Chondrocyte (in vitro differentiated cells): ENCODE measurements around the gene R3HCC1L. TPM values are rescaled to one million over a fixed set of nuclear protein-coding genes. Genes with fewer than 3 reads are reported as not detected.

Source experiments
- DNase-seq: peaks from one replicate; pipeline ENCODE4 v3.0.0; 2021; ENCODE audit warnings: mixed read lengths, low spot score
- H3K27ac Mint-ChIP-seq: one replicate; pipeline ENCODE4 v1.8.0; 2021; ENCODE audit warnings: mild to moderate bottlenecking, moderate library complexity, mixed read lengths; ENCODE audit not compliant: unreplicated experiment
- H3K27me3 Mint-ChIP-seq: 2 replicates; pipeline ENCODE4 v1.8.0; 2021; ENCODE audit warnings: low read depth, mixed read lengths
- H3K36me3 Mint-ChIP-seq: 2 replicates; pipeline ENCODE4 v1.8.0; 2021; ENCODE audit warnings: low read depth, mixed read lengths
- H3K4me1 Mint-ChIP-seq: 2 replicates; pipeline ENCODE4 v1.8.0; 2021; ENCODE audit warnings: low read depth, mild to moderate bottlenecking, mixed read lengths
- H3K4me3 Mint-ChIP-seq: one replicate; pipeline ENCODE4 v1.8.0; 2021; ENCODE audit warnings: mild to moderate bottlenecking, moderate library complexity, mixed read lengths; ENCODE audit not compliant: unreplicated experiment
- H3K9me3 Mint-ChIP-seq: 2 replicates; pipeline ENCODE4 v1.8.0; 2021; ENCODE audit warnings: low read depth, mixed read lengths
- CTCF ChIP-seq: fragments of 200-600 bp; sonication (generic); IDR thresholded peaks from 2 replicates; pipeline ENCODE4 v1.5.0; 2021; ENCODE audit warnings: antibody characterized with exemption, mild to moderate bottlenecking, moderate library complexity
- total RNA-seq: library from RNA; stranded (reverse); gene quantifications from 3 replicates; pipeline ENCODE4 v1.2.1, GENCODE V29; 2021

R3HCC1L gene
- total RNA-seq, 1 donor from 2014 or later: 9.1 TPM

- H3K4me3 Mint-ChIP-seq: no peak overlapping the region
- peak overlapping the region; percentile 66 for H3K27ac Mint-ChIP-seq
- no peaks in the 10 kb centered on the region for H3K9me3 Mint-ChIP-seq
- H3K36me3 Mint-ChIP-seq: no peaks in the 10 kb centered on the region
- H3K4me1 Mint-ChIP-seq: peaks cover 36% of the 10 kb centered on the region
- no peak for DNase-seq
- TF ChIP-seq CTCF: no peak
- peaks cover 18% of the 10 kb centered on the region for H3K27me3 Mint-ChIP-seq
Measured at GRCh38 chr10:98293550-98294269, 159.3 kb downstream of the R3HCC1L start.

GRCh38 chr10:98294270-98294627 lies 159.8 kb downstream of the R3HCC1L start:
- H3K27me3 Mint-ChIP-seq: peaks cover 22% of the 10 kb centered on the region
- DNase-seq: no peak
- no peak overlapping the region for H3K4me3 Mint-ChIP-seq

More at GRCh38 chr10:98294270-98294627, 159.8 kb downstream of the R3HCC1L start:
- no peak for TF ChIP-seq CTCF
- H3K4me1 Mint-ChIP-seq: peaks cover 36% of the 10 kb centered on the region
- no peaks in the 10 kb centered on the region for H3K9me3 Mint-ChIP-seq
- no peaks in the 10 kb centered on the region for H3K36me3 Mint-ChIP-seq
- H3K27ac Mint-ChIP-seq: no peak overlapping the region

Other genes starting within 250 kb of the R3HCC1L start
- 0.18 to 0.37 TPM in 2 of 3 replicates, not detected in the other for gene CRTAC1, start 104.0 kb upstream of the R3HCC1L start, total RNA-seq
- gene LOXL4, start 133.5 kb downstream of the R3HCC1L start, total RNA-seq: 1.7 to 3.2 TPM (median 1.9 TPM) in 3 replicates